NT2/D1 (cell line): Measurements from ENCODE around the gene SYNGR4.
"Not testable (repeated sequence)": the region's sequence is repeated elsewhere in the genome, so short reads cannot be mapped to it uniquely, and the experiment has no call there.

Source experiments
- DNase-seq: peaks from one replicate; pipeline ENCODE4 v3.0.0-alpha.2; 2011; ENCODE audit warnings: low read depth, low spot score
- H3K27me3 ChIP-seq: 2 replicates; pipeline ENCODE4 v1.6.0; 2011; ENCODE audit warnings: mild to moderate bottlenecking; ENCODE audit not compliant: insufficient read length, insufficient read depth
- H3K36me3 ChIP-seq: 2 replicates; pipeline ENCODE4 v1.6.1; 2011; ENCODE audit warnings: mild to moderate bottlenecking, low read length, mixed read lengths; ENCODE audit not compliant: insufficient read depth, insufficient read length
- H3K4me1 ChIP-seq: 2 replicates; pipeline ENCODE4 v1.5.1; 2011; ENCODE audit not compliant: insufficient read depth, insufficient read length
- H3K4me3 ChIP-seq: 2 replicates; pipeline ENCODE4 v1.5.1; 2011; ENCODE audit warnings: low read depth; ENCODE audit not compliant: insufficient read length
- H3K9ac ChIP-seq: 2 replicates; pipeline ENCODE4 v1.6.0; 2011; ENCODE audit warnings: low read depth; ENCODE audit not compliant: insufficient read length
- H3K9me3 ChIP-seq: 2 replicates; pipeline ENCODE4 v1.5.1; 2011; ENCODE audit warnings: mild to moderate bottlenecking, low read length; ENCODE audit not compliant: insufficient read depth
- SUZ12 ChIP-seq: IDR thresholded peaks from 2 replicates; pipeline ENCODE4 v1.6.1; 2011; ENCODE audit not compliant: insufficient read length, insufficient read depth; ENCODE audit errors: extremely low read depth
- YY1 ChIP-seq: IDR thresholded peaks from 2 replicates; pipeline ENCODE4 v1.6.1; 2011; ENCODE audit not compliant: insufficient read length, insufficient read depth
- ZNF274 ChIP-seq: IDR thresholded peaks from 2 replicates; pipeline ENCODE4 v1.6.1; 2011; ENCODE audit warnings: mild to moderate bottlenecking, low read depth, low read length

SYNGR4 gene, protein sequence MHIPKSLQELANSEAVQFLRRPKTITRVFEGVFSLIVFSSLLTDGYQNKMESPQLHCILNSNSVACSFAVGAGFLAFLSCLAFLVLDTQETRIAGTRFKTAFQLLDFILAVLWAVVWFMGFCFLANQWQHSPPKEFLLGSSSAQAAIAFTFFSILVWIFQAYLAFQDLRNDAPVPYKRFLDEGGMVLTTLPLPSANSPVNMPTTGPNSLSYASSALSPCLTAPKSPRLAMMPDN

DNA sequence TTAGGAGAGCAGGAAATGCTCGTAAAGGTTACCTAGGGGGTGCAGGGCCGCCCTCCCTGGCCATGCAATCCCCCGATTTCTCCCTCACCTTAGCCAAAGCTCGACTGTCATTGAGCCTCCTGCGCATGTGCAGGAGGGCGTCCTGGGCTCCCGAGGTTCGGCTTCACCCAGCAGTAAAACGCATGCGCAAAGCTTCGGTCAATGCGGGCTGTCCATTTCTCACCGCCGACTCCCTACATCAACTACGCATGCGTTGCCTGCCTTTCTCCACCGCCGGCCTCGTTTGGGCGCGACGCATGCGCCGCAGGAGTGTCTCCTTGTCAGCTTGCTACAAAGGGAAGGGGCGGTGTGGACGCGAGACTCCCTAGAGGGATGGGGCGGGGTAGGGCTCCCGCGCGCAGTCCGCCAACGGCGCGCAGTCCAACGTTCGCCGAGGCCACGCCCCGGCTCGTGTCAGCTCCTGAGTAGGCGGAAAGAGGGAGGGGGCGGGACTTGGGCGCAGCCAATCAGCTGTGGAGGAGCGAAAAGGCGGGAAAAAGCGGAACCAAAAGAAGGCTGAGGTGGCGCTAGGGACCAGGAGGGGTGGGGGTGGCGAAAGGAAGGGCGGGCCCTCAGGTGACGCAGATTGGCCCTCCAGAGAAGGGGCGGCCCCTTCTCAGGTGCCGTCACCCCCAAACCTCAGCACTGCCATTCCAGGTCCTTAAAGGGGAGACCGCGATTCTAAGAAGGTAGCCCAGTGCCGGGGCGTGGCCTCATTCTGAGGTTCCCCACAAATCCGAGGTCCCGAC is at the start of gene SYNGR4, which contains the start of gene TMEM143:
Gene SYNGR4 (plus strand): TSS at position 558 of the 788 bp plus-strand sequence. CDS start 1,476 bp downstream, outside the sequence.
Gene TMEM143 (minus strand): TSS at position 131 of the 788 bp plus-strand sequence. CDS start 20 bp downstream, at position 111.
- peak within 1 kb of the TSS; percentile 75 for H3K4me3 ChIP-seq
- DNase-seq, result peak; percentile 97
- H3K9ac ChIP-seq, result peak within 1 kb of the TSS; percentile 93
- H3K36me3 ChIP-seq, result no peaks in the 10 kb centered on the region
- no peak for TF ChIP-seq YY1
- TF ChIP-seq SUZ12, result no peak
- no peak for TF ChIP-seq ZNF274
- peaks cover 8% of the 10 kb centered on the region for H3K27me3 ChIP-seq
- H3K4me1 ChIP-seq, result no peaks in the 10 kb centered on the region
- H3K9me3 ChIP-seq, result peaks cover 6% of the 10 kb centered on the region; the same call in 1 of the 2 replicates

DNA sequence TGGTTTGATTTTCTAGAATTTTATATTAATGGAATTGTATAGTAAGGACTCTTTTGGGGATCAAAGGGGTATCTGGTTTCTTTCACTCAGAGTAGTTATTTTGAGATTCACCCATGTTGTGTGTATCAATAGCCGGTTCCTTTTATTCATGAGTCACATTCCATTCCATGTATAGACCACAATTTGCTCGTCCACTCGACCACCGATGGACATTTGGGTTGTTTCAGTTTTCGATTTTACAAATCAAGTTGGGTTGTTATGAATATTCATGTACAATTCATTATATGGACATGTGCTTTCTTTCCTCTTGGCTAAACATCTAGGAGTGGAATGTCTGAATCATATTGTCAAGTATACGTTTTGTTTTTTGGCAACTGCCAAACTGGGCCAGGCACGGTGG is 48.5 kb upstream of the SYNGR4 start:
- no peak for DNase-seq
- Histone ChIP-seq H3K9me3 (no peaks in the 10 kb centered on the region), H3K4me1 (peaks cover 4% of the 10 kb centered on the region), H3K36me3 (no peaks in the 10 kb centered on the region), H3K9ac (no peak overlapping the region), H3K27me3 (no peaks in the 10 kb centered on the region), H3K4me3 (no peak overlapping the region)
- TF ChIP-seq SUZ12 (no peak), ZNF274 (no peak), YY1 (no peak)

DNA sequence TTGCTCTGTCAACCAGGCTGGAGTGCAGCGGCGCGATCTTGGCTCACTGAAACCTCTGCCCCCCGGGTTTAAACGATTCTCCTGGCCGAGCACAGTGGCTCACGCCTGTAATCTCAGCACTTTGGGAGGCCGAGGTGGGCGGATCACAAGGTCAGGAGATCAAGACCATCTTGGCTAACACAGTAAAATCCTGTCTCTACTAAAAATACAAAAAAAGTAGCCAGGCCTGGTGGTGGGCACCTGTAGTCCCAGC is 46.5 kb upstream of the SYNGR4 start:
- H3K9ac ChIP-seq, result not testable (repeated sequence)

DNA sequence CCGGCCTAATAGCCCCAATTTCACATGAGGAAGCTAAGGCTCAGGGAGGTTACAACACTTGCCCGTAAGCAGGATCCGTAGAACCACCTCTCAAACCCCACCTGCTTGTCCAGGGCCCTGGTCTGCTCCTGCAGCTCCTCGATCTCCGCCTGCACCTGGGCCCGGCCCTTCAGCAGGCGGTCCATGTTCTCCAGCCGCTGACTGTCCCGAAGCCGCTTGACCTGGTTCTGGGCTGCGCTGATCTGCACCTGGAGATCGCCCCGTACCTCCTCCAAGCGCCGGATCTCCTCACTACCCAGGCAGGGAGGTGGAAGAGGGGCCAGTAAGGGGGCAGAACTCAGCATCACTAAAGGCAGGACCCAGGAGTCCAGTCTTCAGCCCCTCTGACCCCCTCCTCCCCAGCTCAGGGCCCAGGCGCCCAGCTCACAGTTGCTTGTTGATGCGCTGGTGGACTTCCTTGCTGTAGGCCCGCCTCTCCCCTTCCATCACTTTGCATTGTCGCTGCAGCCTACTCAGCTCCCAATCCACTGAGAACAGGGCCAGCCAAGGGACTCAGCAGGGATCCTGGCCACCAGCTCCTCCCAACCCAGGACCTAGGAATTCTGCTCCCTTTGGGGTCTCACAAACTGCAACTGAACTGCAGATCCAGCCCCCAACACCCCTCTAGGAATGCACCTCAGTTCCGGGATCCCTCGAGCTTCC is 45.7 kb upstream of the SYNGR4 start:
- DNase-seq, result no peak
- Histone ChIP-seq H3K27me3 (no peaks in the 10 kb centered on the region), H3K4me1 (peaks cover 4% of the 10 kb centered on the region), H3K9me3 (no peaks in the 10 kb centered on the region), H3K9ac (no peak overlapping the region), H3K36me3 (no peaks in the 10 kb centered on the region), H3K4me3 (no peak overlapping the region)
- TF ChIP-seq YY1, result no peak
- no peak for TF ChIP-seq ZNF274
- TF ChIP-seq SUZ12, result no peak

More for the DNA sequence above, 46.5 kb upstream of the SYNGR4 start:
- H3K4me1 ChIP-seq, H3K9me3 ChIP-seq, H3K36me3 ChIP-seq, DNase-seq, H3K4me3 ChIP-seq, H3K27me3 ChIP-seq: not testable (repeated sequence)

DNA sequence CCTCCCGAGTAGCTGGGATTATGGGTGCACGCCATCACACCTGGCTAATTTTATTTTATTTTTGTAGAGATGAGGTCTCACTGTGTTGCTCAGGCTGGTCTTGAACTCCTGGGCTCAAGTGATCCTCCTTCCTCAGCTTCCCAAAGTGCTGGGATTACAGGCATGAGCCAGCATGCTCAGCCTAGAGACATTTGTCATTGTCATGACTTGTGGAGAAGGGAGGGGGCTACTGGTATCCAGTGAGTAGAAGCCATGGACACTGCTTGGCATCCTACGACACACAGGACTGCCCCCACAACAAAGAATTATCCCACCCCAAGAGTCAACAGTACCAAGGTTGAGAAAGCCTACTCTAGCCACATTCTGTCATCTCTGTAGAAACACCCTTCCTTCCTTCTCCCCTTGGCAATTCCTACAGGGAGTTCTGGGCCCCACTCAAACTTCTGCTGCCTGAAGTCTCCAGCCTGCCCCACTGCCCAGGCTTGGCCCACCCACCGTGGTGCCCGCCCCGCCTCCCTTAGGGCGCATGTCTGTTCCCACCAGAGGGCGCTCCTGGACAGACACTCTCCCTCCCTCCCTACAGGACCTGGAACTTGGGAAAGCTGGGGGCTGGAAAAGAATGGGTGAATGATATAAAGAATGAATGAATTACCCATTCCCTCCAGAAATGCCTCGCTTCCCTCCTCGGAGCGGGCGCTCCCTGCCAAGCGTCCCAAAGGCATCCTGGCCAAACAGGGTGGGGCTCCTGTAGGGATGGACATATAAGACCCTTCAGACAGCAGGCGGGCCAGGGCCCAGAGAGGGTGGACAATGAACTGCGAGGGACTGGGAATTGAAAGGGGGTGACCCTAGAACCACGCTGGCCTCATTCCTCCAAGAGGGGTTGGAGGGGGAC is 44.3 kb upstream of the SYNGR4 start:
- H3K4me1 ChIP-seq, result peaks cover 4% of the 10 kb centered on the region
- H3K4me3 ChIP-seq, result no peak overlapping the region
- peak; percentile 44 for DNase-seq

DNA sequence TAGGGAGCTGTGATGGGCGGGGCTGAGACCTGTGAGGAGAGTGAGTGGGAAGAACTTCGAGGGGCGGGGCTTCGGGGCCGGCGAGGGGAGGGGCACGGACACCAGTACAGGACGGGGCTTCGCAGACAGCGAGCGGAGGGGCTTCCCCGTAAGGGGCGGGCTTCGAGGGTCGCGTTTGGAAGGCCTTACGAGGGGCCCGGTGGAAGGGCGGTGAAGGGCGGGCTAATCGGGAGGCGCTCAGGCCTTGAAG is 42.9 kb upstream of the SYNGR4 start:
- H3K4me1 ChIP-seq, result peaks cover 4% of the 10 kb centered on the region
- H3K4me3 ChIP-seq, result peak overlapping the region; percentile 62
- H3K27me3 ChIP-seq, result no peaks in the 10 kb centered on the region
- no peak for TF ChIP-seq ZNF274
- no peak for TF ChIP-seq YY1
- TF ChIP-seq SUZ12, result no peak
- H3K9ac ChIP-seq, result peak overlapping the region; percentile 91
- no peaks in the 10 kb centered on the region for H3K9me3 ChIP-seq
- DNase-seq, result peak; percentile 89
- no peaks in the 10 kb centered on the region for H3K36me3 ChIP-seq

More for the DNA sequence above, 44.3 kb upstream of the SYNGR4 start:
- H3K27me3 ChIP-seq, result no peaks in the 10 kb centered on the region
- no peak for TF ChIP-seq YY1
- TF ChIP-seq SUZ12, result no peak
- no peak for TF ChIP-seq ZNF274
- H3K36me3 ChIP-seq, result no peaks in the 10 kb centered on the region
- H3K9me3 ChIP-seq, result no peaks in the 10 kb centered on the region
- no peak overlapping the region for H3K9ac ChIP-seq
